T-helper 1 cell (primary cell): ENCODE data around the gene ATP13A3.

Experiments used
- DNase-seq, 5 donors: peaks; one replicate each; pipeline ENCODE4 v3.0.0-alpha.2; 2012 to 2020

The ATP13A3 gene

DNA sequence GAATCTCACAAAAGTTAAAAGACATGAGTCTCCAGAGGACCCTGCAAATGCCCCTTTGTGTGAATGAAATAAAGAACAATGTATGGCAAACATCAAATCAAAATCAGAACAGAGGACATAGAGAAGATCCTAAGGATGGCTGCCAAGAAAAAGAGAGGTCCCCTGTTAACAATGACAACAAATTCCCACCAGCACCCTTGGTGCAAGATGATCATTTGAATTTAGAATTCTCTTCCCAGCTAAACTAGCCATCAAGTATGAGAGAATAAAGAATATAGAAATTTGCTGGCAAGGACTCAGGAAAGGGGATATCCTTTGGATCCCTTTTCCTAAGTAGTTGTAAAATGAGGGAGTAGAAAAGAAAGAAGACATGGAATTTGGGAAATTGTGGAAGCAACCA is 96.0 kb downstream of the ATP13A3 start:
- DNase-seq: no peak

DNA sequence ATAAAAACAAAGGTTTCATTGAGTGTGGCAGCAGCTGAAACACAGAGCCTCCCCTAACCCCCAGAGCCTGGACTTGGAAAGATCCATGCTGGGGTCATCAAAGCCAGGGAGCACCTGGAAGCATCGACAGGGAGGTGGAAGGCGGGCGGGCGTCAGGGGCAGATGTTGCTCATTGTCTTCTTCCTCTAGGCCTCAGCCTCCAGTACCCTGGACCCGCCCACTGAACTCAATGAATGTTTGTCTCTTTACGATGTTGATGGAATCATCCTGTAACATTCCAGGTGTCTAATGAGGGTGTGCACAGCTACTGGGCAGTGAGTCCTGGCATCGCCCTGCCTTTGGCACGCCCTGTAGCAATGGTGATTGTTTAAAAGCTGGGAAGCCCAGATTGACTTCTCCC is 97.5 kb downstream of the ATP13A3 start:
- no peak for DNase-seq

- DNase-seq: no peak
Measured at GRCh38 chr3:194387926-194388418, 98.8 kb downstream of the ATP13A3 start.

DNA sequence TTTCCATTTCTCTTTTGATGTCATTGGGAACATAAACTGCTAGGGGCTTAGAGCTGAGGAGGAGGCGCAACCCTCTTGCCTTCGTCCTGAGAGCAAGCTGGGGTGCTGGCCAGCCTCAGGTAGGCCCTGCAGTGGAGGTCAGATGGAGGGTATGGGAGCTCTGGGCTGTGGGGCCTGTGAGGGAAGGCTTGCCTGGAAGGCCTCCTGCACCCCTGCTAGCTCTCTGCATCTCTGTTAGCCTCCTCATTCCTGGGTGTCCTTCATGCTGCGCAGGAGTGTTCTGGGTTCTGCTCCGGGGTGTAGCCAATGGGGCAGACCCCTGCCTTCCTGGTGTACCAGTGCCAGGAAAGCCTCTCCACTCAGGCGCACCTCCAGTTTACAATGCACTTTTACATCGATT is 99.5 kb downstream of the ATP13A3 start:
- DNase-seq: no peak

DNA sequence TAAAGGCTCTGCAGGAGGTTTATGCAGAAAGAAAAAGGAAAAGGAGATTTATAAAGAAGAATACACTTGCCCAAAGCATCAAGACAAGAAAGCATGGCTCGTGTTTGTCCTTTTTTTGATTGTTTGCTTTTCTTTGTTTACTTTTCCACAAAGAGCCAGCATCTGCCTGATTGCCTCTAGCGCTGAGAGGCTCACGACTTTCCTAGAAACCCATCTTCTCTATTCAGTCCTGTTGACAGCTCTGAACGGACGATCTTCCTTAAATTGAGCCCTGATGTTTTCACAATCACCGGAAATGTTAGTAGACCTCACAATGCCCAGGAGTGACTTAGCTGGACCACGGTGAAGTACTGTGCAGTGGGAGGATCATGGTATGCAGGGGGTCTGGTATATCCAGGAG is 100.2 kb downstream of the ATP13A3 start:
- no peak for DNase-seq

GRCh38 chr3:194386066-194386465 is 100.7 kb downstream of the ATP13A3 start:
- no peak for DNase-seq

GRCh38 chr3:194384569-194385001 is 102.2 kb downstream of the ATP13A3 start:
- no peak for DNase-seq

GRCh38 chr3:194384156-194384555 is 102.6 kb downstream of the ATP13A3 start:
- no peak for DNase-seq

DNA sequence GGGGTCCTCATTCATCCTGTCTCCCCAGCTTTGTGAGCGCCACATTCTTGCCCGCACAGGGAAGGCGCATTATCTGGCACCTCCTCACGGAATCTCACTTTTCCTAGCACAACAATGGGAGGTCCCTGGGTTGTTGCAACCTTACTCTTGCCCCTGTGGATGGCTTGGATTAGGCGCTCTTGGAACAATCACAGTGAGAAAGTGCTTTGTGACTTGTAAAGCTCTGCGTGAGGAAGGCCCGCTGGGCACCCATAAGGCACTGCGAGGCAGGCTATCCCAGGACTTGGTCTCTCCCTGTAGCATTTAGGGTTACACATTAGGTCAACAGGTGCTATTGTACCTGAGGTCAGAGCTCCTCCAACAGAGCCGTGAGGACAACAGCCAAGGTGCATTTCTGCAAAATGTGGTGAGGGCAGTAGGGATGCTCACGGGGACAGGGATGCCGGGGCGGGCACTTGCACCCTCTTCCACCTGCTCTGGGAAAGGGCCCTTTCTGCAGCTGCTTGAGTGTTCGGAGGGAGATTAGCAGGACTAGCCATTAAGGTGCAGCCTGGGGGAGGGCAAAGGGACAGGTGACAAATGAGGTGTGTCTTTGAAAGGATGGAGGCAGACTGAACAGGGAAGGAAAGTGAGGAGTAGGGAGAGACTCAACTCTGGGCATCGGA is 103.4 kb downstream of the ATP13A3 start:
- no peak for DNase-seq

DNA sequence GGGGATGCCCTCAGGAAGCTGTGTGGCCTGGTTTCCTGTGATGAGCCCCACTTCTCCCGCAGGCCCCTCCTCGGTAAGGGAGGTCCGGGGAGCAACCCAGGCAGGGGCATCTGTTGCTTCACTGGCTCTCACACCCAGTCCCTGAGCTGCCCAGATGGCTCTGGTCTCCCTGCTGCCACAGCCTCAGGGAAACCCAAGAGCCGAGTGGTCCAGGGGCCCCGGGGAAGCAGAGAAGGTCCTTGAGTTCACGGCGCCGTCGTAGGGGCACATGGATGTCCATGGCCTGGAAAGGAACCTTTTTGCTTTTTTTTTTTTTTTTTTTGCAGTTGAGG is 103.9 kb downstream of the ATP13A3 start:
- DNase-seq: no peak

GRCh38 chr3:194382196-194382891 is 104.5 kb downstream of the ATP13A3 start:
- no peak for DNase-seq

GRCh38 chr3:194381460-194381875 is 105.3 kb downstream of the ATP13A3 start:
- DNase-seq: no peak

- no peak for DNase-seq
Measured at GRCh38 chr3:194380326-194380725, 106.5 kb downstream of the ATP13A3 start.

GRCh38 chr3:194379651-194380050 is 107.2 kb downstream of the ATP13A3 start:
- no peak for DNase-seq

DNA sequence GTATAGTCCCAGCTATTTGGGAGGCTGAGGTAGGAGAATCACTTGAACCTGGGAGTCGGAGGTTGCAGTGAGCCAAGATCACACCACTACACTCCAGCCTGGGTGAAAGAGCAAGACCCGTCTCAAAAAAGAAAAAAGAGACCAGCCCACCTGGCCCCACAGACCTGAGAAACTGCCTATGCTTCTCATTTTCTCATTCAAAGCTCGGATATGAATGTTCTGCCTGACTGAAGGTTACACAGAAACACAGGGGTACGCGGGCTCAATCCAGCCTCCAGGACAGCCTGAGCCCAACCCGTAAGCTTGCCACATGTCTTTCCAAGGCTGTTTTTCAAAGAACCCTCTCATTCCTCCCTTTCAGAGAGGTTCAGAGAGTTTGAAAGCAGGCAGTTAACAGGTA is 107.6 kb downstream of the ATP13A3 start:
- DNase-seq: no peak

DNA sequence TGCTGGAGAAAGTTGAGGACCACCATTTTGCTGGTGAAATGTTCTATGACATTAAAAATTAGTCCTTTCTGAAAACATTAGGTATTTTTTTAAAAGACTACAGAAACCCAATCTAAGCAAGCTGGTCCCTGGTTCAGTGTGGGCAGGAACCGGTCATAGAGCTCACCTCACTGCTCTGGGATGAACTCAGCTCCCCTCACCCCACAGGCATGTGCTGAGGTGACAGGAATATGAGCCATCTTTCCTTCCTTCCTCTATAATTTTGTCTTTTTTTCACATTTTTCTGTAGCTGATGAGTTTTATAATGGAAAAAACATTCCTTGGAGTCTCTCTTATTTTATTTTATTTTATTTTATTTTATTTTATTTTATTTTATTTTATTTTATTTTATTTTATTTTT is 109.1 kb downstream of the ATP13A3 start:
- DNase-seq: no peak

GRCh38 chr3:194376241-194376560 is 110.6 kb downstream of the ATP13A3 start:
- no peak for DNase-seq

- no peak for DNase-seq
Measured at GRCh38 chr3:194375473-194376240, 111.1 kb downstream of the ATP13A3 start.

GRCh38 chr3:194374935-194375334 is 111.9 kb downstream of the ATP13A3 start:
- no peak for DNase-seq

DNA sequence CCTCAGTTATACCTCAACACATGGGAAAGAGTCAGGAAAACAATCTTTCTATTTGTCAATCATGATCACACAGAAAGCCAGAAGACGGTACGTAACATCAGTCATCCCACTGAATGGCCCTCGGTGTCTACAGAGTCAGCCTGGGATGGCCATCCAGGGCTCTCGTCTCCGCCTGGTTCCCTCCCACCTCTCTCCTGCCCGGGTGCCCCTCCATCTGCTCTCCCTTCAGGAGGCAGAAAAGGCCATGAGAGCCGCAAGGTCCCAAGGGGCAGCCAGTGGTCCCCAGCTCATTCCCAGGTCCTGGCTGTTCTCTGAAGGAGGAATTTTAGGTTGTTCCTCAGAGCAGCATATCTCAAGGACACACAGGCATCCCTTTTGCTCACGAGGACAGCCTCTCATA is 112.9 kb downstream of the ATP13A3 start:
- DNase-seq: no peak

- DNase-seq: no peak
Measured at GRCh38 chr3:194373028-194373427, 113.8 kb downstream of the ATP13A3 start.

- DNase-seq: no peak
Measured at GRCh38 chr3:194370753-194371152, 116.0 kb downstream of the ATP13A3 start.

- peak in 1 of 5 donors; percentile 8 for DNase-seq
Measured at GRCh38 chr3:194369522-194370279, 117.1 kb downstream of the ATP13A3 start, which contains the start of gene LRRC15. Gene LRRC15 (minus strand): TSS chr3:194369743. CDS start chr3:194361043, 8,700 bp downstream.
